ENCODE results near the gene ZNF83.

Gene ZNF83

GRCh38 chr19:52669586-52669985 is 31.4 kb upstream of the ZNF83 start:
- DNase-seq (ENCODE audit: low read depth), result no peak
- no peak for TF ChIP-seq CTCF (IDR thresholded peaks at IDR 0.05; ENCODE audit: control insufficient read depth, extremely low read depth, insufficient read depth)

GRCh38 chr19:52667972-52668371 is 29.8 kb upstream of the ZNF83 start:
- no peak for TF ChIP-seq CTCF (IDR thresholded peaks at IDR 0.05; ENCODE audit: control insufficient read depth, extremely low read depth, insufficient read depth)
- no peak for DNase-seq (ENCODE audit: low read depth)
- H3K4me3 ChIP-seq (ENCODE audit: low read depth, low read length), result no peak overlapping the region

More at GRCh38 chr19:52669586-52669985, 31.4 kb upstream of the ZNF83 start:
- H3K4me3 ChIP-seq (ENCODE audit: low read depth, low read length), result no peak overlapping the region

GRCh38 chr19:52666506-52666905 is 28.4 kb upstream of the ZNF83 start:
- no peak for TF ChIP-seq CTCF (IDR thresholded peaks at IDR 0.05; ENCODE audit: control insufficient read depth, extremely low read depth, insufficient read depth)
- no peak overlapping the region for H3K4me3 ChIP-seq (ENCODE audit: low read depth, low read length)
- DNase-seq (ENCODE audit: low read depth), result no peak

- no peak overlapping the region for H3K4me3 ChIP-seq (ENCODE audit: low read depth, low read length)
- TF ChIP-seq CTCF (IDR thresholded peaks at IDR 0.05; ENCODE audit: control insufficient read depth, extremely low read depth, insufficient read depth), result no peak
- no peak for DNase-seq (ENCODE audit: low read depth)
Measured at GRCh38 chr19:52665529-52665928, 27.4 kb upstream of the ZNF83 start.

GRCh38 chr19:52665027-52665426 is 26.9 kb upstream of the ZNF83 start:
- no peak for DNase-seq (ENCODE audit: low read depth)
- no peak overlapping the region for H3K4me3 ChIP-seq (ENCODE audit: low read depth, low read length)
- no peak for TF ChIP-seq CTCF (IDR thresholded peaks at IDR 0.05; ENCODE audit: control insufficient read depth, extremely low read depth, insufficient read depth)

- H3K4me3 ChIP-seq (ENCODE audit: low read depth, low read length), result no peak overlapping the region
- DNase-seq (ENCODE audit: low read depth), result no peak
- no peak for TF ChIP-seq CTCF (IDR thresholded peaks at IDR 0.05; ENCODE audit: control insufficient read depth, extremely low read depth, insufficient read depth)
Measured at GRCh38 chr19:52664461-52664860, 26.3 kb upstream of the ZNF83 start.

- no peak for TF ChIP-seq CTCF (IDR thresholded peaks at IDR 0.05; ENCODE audit: control insufficient read depth, extremely low read depth, insufficient read depth)
- no peak for DNase-seq (ENCODE audit: low read depth)
- H3K4me3 ChIP-seq (ENCODE audit: low read depth, low read length), result no peak overlapping the region
Measured at GRCh38 chr19:52662631-52663030, 24.5 kb upstream of the ZNF83 start.

Measured in LNCaP clone FGC (cell line).